NCI-H460 (cell line): ENCODE results near the gene SLC29A1. TPM values are rescaled to one million over a fixed set of nuclear protein-coding genes. Genes with fewer than 3 reads are reported as not detected.

ENCODE experiments used
- DNase-seq: peaks from one replicate; pipeline ENCODE4 v3.0.0-alpha.2; 2016; ENCODE audit warnings: low read depth; ENCODE audit errors: extremely low read depth
- total RNA-seq: library from RNA; depleted of rRNA; stranded (reverse); fragments of >200 nt; shearing (Covaris generic); gene quantifications from 2 replicates; pipeline ENCODE4 v1.2.3, GENCODE V29; 2014

SLC29A1 gene
- total RNA-seq, 1 experiment from 2014 or later = 13.4 TPM

- DNase-seq = no peak
Measured at GRCh38 chr6:44234101-44235025, 11.0 kb downstream of the SLC29A1 start.

GRCh38 chr6:44235269-44235668, 11.9 kb downstream of the SLC29A1 start:
- DNase-seq = no peak

- DNase-seq = no peak
Measured at GRCh38 chr6:44235891-44236516, 12.6 kb downstream of the SLC29A1 start.

GRCh38 chr6:44237021-44237812, 13.8 kb downstream of the SLC29A1 start:
- DNase-seq = peak; percentile 90

GRCh38 chr6:44237813-44238433, 14.5 kb downstream of the SLC29A1 start:
- DNase-seq = no peak

GRCh38 chr6:44238687-44239350, 15.4 kb downstream of the SLC29A1 start:
- DNase-seq = no peak

GRCh38 chr6:44243345-44243744, 19.9 kb downstream of the SLC29A1 start:
- no peak for DNase-seq

GRCh38 chr6:44245391-44245911, 22.1 kb downstream of the SLC29A1 start:
- DNase-seq = no peak

GRCh38 chr6:44245912-44246662, 22.7 kb downstream of the SLC29A1 start:
- no peak for DNase-seq

- DNase-seq = peak; percentile 94
Measured at GRCh38 chr6:44246663-44247337, 23.4 kb downstream of the SLC29A1 start, which contains the start of gene HSP90AB1. TSS of gene HSP90AB1 (plus strand) at chr6:44247101. CDS start at chr6:44248630, 1,529 bp downstream.

- no peak for DNase-seq
Measured at GRCh38 chr6:44247338-44248302, 24.2 kb downstream of the SLC29A1 start.

- no peak for DNase-seq
Measured at GRCh38 chr6:44248579-44248978, 25.2 kb downstream of the SLC29A1 start.

- no peak for DNase-seq
Measured at GRCh38 chr6:44249082-44249748, 25.8 kb downstream of the SLC29A1 start.

- DNase-seq = no peak
Measured at GRCh38 chr6:44250067-44250717, 26.8 kb downstream of the SLC29A1 start.

- DNase-seq = no peak
Measured at GRCh38 chr6:44250718-44251123, 27.3 kb downstream of the SLC29A1 start.
